AG10803 (cell line): ENCODE measurements around the gene FHIT.

ENCODE experiments used
- DNase-seq: peaks from one replicate; pipeline ENCODE4 v3.0.0; 2010; ENCODE audit warnings: low read depth
- H3K4me3 ChIP-seq: 2 replicates; pipeline ENCODE4 v1.5.1; 2011; ENCODE audit warnings: mild to moderate bottlenecking, low read length, control low read depth
- CTCF ChIP-seq: conservative IDR thresholded peaks from 2 replicates; pipeline ENCODE4 v1.5.1; 2011; ENCODE audit warnings: mild to moderate bottlenecking, low read length, control low read depth, inconsistent platforms

The FHIT gene

DNA sequence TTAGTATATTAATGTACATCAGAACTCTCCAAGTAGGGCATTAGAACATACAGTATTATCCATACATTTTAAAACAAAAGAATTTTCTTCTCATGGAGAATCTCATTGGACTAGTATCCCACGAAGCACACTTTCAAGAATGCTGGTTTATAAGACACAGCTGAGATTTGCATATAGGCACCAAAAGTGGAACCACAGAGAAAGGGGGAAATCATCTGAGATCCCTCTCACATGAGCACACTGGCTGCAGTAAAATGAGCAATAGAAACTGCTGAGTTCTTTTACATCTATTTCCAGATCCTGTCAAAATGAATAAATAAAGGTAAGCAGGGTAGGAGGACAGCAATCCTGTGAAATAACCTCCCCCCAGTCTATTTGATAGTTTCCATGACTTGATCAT, 665.3 kb downstream of the FHIT start:
- H3K4me3 ChIP-seq, result no peak overlapping the region
- TF ChIP-seq CTCF, result no peak
- no peak for DNase-seq

GRCh38 chr3:60584250-60584649, 667.0 kb downstream of the FHIT start:
- TF ChIP-seq CTCF, result no peak
- peak; percentile 73 for DNase-seq
- H3K4me3 ChIP-seq, result no peak overlapping the region

GRCh38 chr3:60582288-60582687, 669.0 kb downstream of the FHIT start:
- peak; percentile 53 for TF ChIP-seq CTCF
- peak; percentile 31 for DNase-seq
- no peak overlapping the region for H3K4me3 ChIP-seq

DNA sequence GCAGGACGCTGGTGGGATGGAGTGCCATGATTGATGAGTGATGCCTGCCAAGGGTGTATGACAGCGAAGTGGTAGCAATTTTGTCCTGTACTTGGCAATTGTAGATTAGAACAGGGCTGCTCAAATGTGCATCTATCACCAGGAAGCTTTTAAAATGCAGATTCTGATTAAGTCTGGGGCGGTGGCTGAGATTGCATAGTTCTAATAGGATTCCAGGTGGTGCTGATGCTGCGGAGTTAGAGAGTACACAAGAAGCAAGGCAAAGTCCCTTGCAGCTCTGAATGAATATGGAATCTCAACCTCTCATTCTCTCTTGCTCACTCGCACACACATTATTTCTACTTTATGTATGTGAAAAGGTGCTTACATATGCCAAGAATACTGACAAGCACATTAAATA, 670.4 kb downstream of the FHIT start:
- no peak for DNase-seq
- TF ChIP-seq CTCF, result no peak
- H3K4me3 ChIP-seq, result no peak overlapping the region

GRCh38 chr3:60579734-60580133, 671.5 kb downstream of the FHIT start:
- no peak overlapping the region for H3K4me3 ChIP-seq
- DNase-seq, result peak; percentile 85
- no peak for TF ChIP-seq CTCF

- H3K4me3 ChIP-seq, result no peak overlapping the region
- DNase-seq, result no peak
- TF ChIP-seq CTCF, result no peak
Measured at GRCh38 chr3:60578936-60579335, 672.3 kb downstream of the FHIT start.

DNA sequence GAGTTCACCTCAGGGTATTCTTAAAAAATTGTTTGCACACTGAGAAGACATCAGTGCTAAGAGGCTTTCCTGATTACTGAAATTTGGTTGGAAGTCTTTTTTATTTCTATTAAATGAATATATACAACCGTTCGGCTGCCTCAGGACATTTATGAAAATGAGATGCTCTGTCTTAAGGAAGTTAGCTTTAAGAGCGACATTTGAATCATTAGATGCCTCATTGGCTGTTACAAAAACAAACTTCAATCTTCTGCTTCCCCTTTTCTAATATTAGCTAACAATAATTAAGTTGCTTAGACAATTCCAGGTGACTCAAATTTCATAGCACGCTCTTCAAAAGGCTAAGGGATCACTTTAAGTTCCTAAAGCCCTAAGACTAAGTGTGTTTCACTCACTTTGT, 673.7 kb downstream of the FHIT start:
- DNase-seq, result no peak
- H3K4me3 ChIP-seq, result no peak overlapping the region
- TF ChIP-seq CTCF, result no peak
